SK-N-SH (cell line): ENCODE results near the gene BAHCC1. TPM values are rescaled to one million over a fixed set of nuclear protein-coding genes. Genes with fewer than 3 reads are reported as not detected.

Experiments used
- CTCF ChIA-PET: fragments of 300-600, 350-600 bp; formaldehyde crosslinking; extraction: SDS; loops from one replicate; lab custom pipeline; 2021; lab: Yijun Ruan, JAX
- POLR2A ChIA-PET: fragments of 350-600 bp; sonication (Branson Sonifier 250); formaldehyde crosslinking; extraction: SDS; loops from one replicate; lab custom pipeline; 2020; ENCODE audit warnings: antibody characterized with exemption, inconsistent platforms; lab: Yijun Ruan, JAX
- DNase-seq: peaks from one replicate; pipeline ENCODE4 v3.0.0; 2012
- H2AFZ ChIP-seq: fragments of 200-600 bp; sonication (generic); 2 replicates; pipeline ENCODE4 v1.8.1; 2016; ENCODE audit warnings: antibody characterized with exemption, mild to moderate bottlenecking, low read depth
- H3F3A ChIP-seq: fragments of 200-600 bp; sonication (generic); replicated peaks from 2 replicates; pipeline ENCODE3; 2016; ENCODE audit warnings: antibody characterized with exemption, mild to moderate bottlenecking; ENCODE audit not compliant: insufficient read depth
- H3K27ac ChIP-seq, 2 experiments: fragments of 200-500 bp in 1 of 2; fragments of 200-600 bp in 1 of 2; sonication (Bioruptor generic) in 1 of 2; sonication (generic), shearing (Covaris generic) in 1 of 2; 2 replicates each; pipeline versions ENCODE4 v1.5.1 to v1.6.1; 2014 to 2016; ENCODE audit warnings: low read depth in 2 of 2, inconsistent platforms in 1 of 2, low read length in 1 of 2, mild to moderate bottlenecking in 1 of 2, mixed read lengths in 1 of 2
- H3K27me3 ChIP-seq: fragments of 200-600 bp; sonication (generic), shearing (Covaris generic); 2 replicates; pipeline ENCODE4 v1.6.1; 2016; ENCODE audit warnings: mixed run types; ENCODE audit not compliant: insufficient read depth
- H3K36me3 ChIP-seq, 2 experiments: fragments of 200-500 bp in 1 of 2; fragments of 200-600 bp in 1 of 2; sonication (Bioruptor generic) in 1 of 2; sonication (generic) in 1 of 2; replicated peaks in 1 of 2; 2 replicates each; pipeline versions ENCODE3 to v1.5.1; 2014 to 2016; ENCODE audit warnings: low read length in 1 of 2, mild to moderate bottlenecking in 1 of 2; ENCODE audit not compliant: insufficient read depth in 2 of 2, control insufficient read depth in 1 of 2
- H3K4me1 ChIP-seq, 2 experiments: fragments of 200-500 bp in 1 of 2; fragments of 200-600 bp in 1 of 2; sonication (Bioruptor generic) in 1 of 2; sonication (generic), shearing (Covaris generic) in 1 of 2; 2 replicates each; pipeline versions ENCODE4 v1.5.1 to v1.6.1; 2014 to 2016; ENCODE audit warnings: low read depth in 1 of 2, low read length in 1 of 2, mixed run types in 1 of 2; ENCODE audit not compliant: insufficient read depth in 2 of 2, control insufficient read depth in 1 of 2
- H3K4me2 ChIP-seq: fragments of 200-600 bp; sonication (generic), shearing (Covaris generic); 2 replicates; pipeline ENCODE4 v1.6.1; 2017; ENCODE audit warnings: mixed run types
- H3K4me3 ChIP-seq, 2 experiments: fragments of 200-500 bp in 1 of 2; fragments of 200-600 bp in 1 of 2; sonication (Bioruptor generic) in 1 of 2; sonication (generic), shearing (Covaris generic) in 1 of 2; 2 replicates each; pipeline versions ENCODE4 v1.5.1 to v1.8.1; 2014 to 2016; ENCODE audit warnings: low read depth in 2 of 2, inconsistent platforms in 1 of 2, low read length in 1 of 2, mild to moderate bottlenecking in 1 of 2, mixed read lengths in 1 of 2, moderate library complexity in 1 of 2
- H3K79me2 ChIP-seq: fragments of 200-600 bp; sonication (generic); 2 replicates; pipeline ENCODE4 v1.8.1; 2017; ENCODE audit warnings: mild to moderate bottlenecking; ENCODE audit not compliant: insufficient read depth
- H3K9ac ChIP-seq: fragments of 200-600 bp; sonication (generic); 2 replicates; pipeline ENCODE4 v1.6.1; 2017; ENCODE audit warnings: mixed run types
- H3K9me2 ChIP-seq: fragments of 200-600 bp; sonication (generic); 2 replicates; pipeline ENCODE4 v1.6.1; 2017; ENCODE audit warnings: mixed run types
- H3K9me3 ChIP-seq: fragments of 200-600 bp; sonication (generic); 2 replicates; pipeline ENCODE4 v1.6.1; 2017; ENCODE audit warnings: mixed run types, mild to moderate bottlenecking, moderate library complexity
- H4K20me1 ChIP-seq: fragments of 200-600 bp; sonication (generic); 2 replicates; pipeline ENCODE4 v1.6.1; 2017; ENCODE audit warnings: mild to moderate bottlenecking, mixed run types; ENCODE audit not compliant: insufficient read depth
- CHD2 ChIP-seq: fragments of 150-350 bp; IDR thresholded peaks from 2 replicates; pipeline ENCODE4 v1.6.1; 2018; ENCODE audit warnings: low read length; ENCODE audit not compliant: partially characterized antibody
- EP300 ChIP-seq, 2 experiments: IDR thresholded peaks; 2 replicates each; pipeline versions ENCODE4 v1.4.0 to v1.6.1; 2012; ENCODE audit warnings: borderline replicate concordance in 1 of 2, low read depth in 1 of 2, low read length in 1 of 2
- GABPA ChIP-seq: IDR thresholded peaks from 2 replicates; pipeline ENCODE4 v1.4.0; 2012; ENCODE audit warnings: low read depth, mild to moderate bottlenecking
- GATA2 ChIP-seq: sonication (generic); formaldehyde crosslinking; IDR thresholded peaks from 2 replicates; pipeline ENCODE4 v1.5.0; 2020; ENCODE audit warnings: mild to moderate bottlenecking, missing genetic modification reagents
- MAX ChIP-seq: IDR thresholded peaks from 2 replicates; pipeline ENCODE4 v1.4.0; 2012; ENCODE audit warnings: low read depth
- MXI1 ChIP-seq: IDR thresholded peaks from 2 replicates; pipeline ENCODE4 v1.6.1; 2012; ENCODE audit warnings: mild to moderate bottlenecking, low read depth, low read length, improper control_type of control experiment
- NRF1 ChIP-seq: IDR thresholded peaks from 2 replicates; pipeline ENCODE4 v1.6.1; 2012; ENCODE audit warnings: low read depth, mild to moderate bottlenecking, low read length
- POLR2AphosphoS5 ChIP-seq: IDR thresholded peaks from 2 replicates; pipeline ENCODE4 v1.6.1; 2012; ENCODE audit warnings: low read depth, low read length
- RAD21 ChIP-seq: IDR thresholded peaks from 2 replicates; pipeline ENCODE4 v1.6.1; 2012; ENCODE audit warnings: mild to moderate bottlenecking, low read length
- RCOR1 ChIP-seq: fragments of 150-350 bp; IDR thresholded peaks from 2 replicates; pipeline ENCODE4 v1.6.1; 2017; ENCODE audit warnings: antibody characterized with exemption, low read length
- REST ChIP-seq: IDR thresholded peaks from 2 replicates; pipeline ENCODE4 v1.6.1; 2012; ENCODE audit warnings: mild to moderate bottlenecking, low read depth, low read length, moderate library complexity
- RFX5 ChIP-seq: IDR thresholded peaks from 2 replicates; pipeline ENCODE4 v1.6.1; 2012; ENCODE audit warnings: mild to moderate bottlenecking, improper control_type of control experiment, low read length
- RXRA ChIP-seq: IDR thresholded peaks from 2 replicates; pipeline ENCODE4 v1.4.0; 2012; ENCODE audit warnings: low read depth, mild to moderate bottlenecking, borderline replicate concordance
- SMC3 ChIP-seq: IDR thresholded peaks from 2 replicates; pipeline ENCODE4 v1.6.1; 2012; ENCODE audit warnings: low read depth, low read length, improper control_type of control experiment
- TCF12 ChIP-seq: IDR thresholded peaks from 2 replicates; pipeline ENCODE4 v1.4.0; 2012
- YY1 ChIP-seq: IDR thresholded peaks from 2 replicates; pipeline ENCODE4 v1.4.0; 2012; ENCODE audit warnings: low read depth, mild to moderate bottlenecking
- ZBTB33 ChIP-seq: IDR thresholded peaks from 2 replicates; pipeline ENCODE4 v1.4.0; 2012; ENCODE audit warnings: low read depth, borderline replicate concordance
- WGBS: methylation state at CpG from one replicate; pipeline ENCODE4 v1.1.6; 2017; ENCODE audit warnings: low lambda C conversion rate; 5-methylcytosine and 5-hydroxymethylcytosine counted together
- polyA plus RNA-seq, 3 experiments: library from polyadenylated mRNA; depleted of rRNA; stranded (reverse); fragments of >200 nt; gene quantifications; 2 replicates each; pipeline ENCODE4 v1.2.3, GENCODE V29; 2012

BAHCC1 gene
- polyA plus RNA-seq, 1 of the 3 experiments (the other 2 are of a cell fraction) = 6.4 TPM

GRCh38 chr17:81432941-81433340 is 37.7 kb downstream of the BAHCC1 start:
- H3K27ac ChIP-seq = no peak overlapping the region
- CTCF ChIA-PET = interaction anchor here (0.6 to 7.2 kb wide), 6 partner anchors 7 to 180 kb away, joined by 3 to 104 read pairs (median 26); partner anchors contain the start of gene BAHCC1
- no peak overlapping the region for H3K4me2 ChIP-seq
- no peak overlapping the region for H3K9ac ChIP-seq
- H3K4me1 ChIP-seq = peaks cover 20 to 64% of the 10 kb centered on the region in 2 experiments; a peak in 3 of 4 replicates
- no peaks in the 10 kb centered on the region for H3K9me3 ChIP-seq
- H3K27me3 ChIP-seq = no peaks in the 10 kb centered on the region
- peaks cover 45% of the 10 kb centered on the region for H4K20me1 ChIP-seq
- H3K9me2 ChIP-seq = no peaks in the 10 kb centered on the region
- H3K36me3 ChIP-seq = no peaks in the 10 kb centered on the region
- POLR2A ChIA-PET = no interaction called here
- WGBS = 62% methylated on average over 10 of the region's 10 CpGs
- no peak for DNase-seq
- no peak overlapping the region for H2AFZ ChIP-seq
- TF ChIP-seq CHD2 (no peak), RXRA (no peak), YY1 (no peak), RFX5 (no peak), ZBTB33 (no peak), TCF12 (no peak), SMC3 (no peak), MAX (no peak)
- no peaks in the 10 kb centered on the region for H3F3A ChIP-seq
- H3K4me3 ChIP-seq = no peak overlapping the region
- no peaks in the 10 kb centered on the region for H3K79me2 ChIP-seq

- H2AFZ ChIP-seq = no peak overlapping the region
- POLR2A ChIA-PET = no interaction called here
- H3K9me2 ChIP-seq = no peaks in the 10 kb centered on the region
- H3K27ac ChIP-seq = no peak overlapping the region
- DNase-seq = no peak
- peaks cover 13 to 62% of the 10 kb centered on the region in 2 experiments; a peak in 3 of 4 replicates for H3K4me1 ChIP-seq
- TF ChIP-seq MAX (no peak), GABPA (no peak)
- H4K20me1 ChIP-seq = peaks cover 44% of the 10 kb centered on the region
- no peak overlapping the region; the same call in 1 of the 2 replicates for H3K4me2 ChIP-seq
- H3K4me3 ChIP-seq = no peak overlapping the region
- CTCF ChIA-PET = interaction anchor here (1.5 kb wide), 1 partner anchor 51 kb away, joined by 5 read pairs; no protein-coding TSS in a partner anchor
- no peaks in the 10 kb centered on the region for H3K9me3 ChIP-seq
- no peaks in the 10 kb centered on the region for H3F3A ChIP-seq
- H3K79me2 ChIP-seq = no peaks in the 10 kb centered on the region
- no peaks in the 10 kb centered on the region for H3K36me3 ChIP-seq
- WGBS = 92% methylated on average over 15 of the region's 24 CpGs
- H3K27me3 ChIP-seq = no peaks in the 10 kb centered on the region
- H3K9ac ChIP-seq = no peak overlapping the region
Measured at GRCh38 chr17:81433656-81434055, 38.4 kb downstream of the BAHCC1 start.

- Histone ChIP-seq H3K9me3 (no peaks in the 10 kb centered on the region), H3K4me3 (no peak overlapping the region), H3K4me2 (no peak overlapping the region; the same call in 1 of the 2 replicates), H3K79me2 (no peaks in the 10 kb centered on the region), H3K4me1 (peaks cover 9 to 58% of the 10 kb centered on the region in 2 experiments; a peak in 3 of 4 replicates), H4K20me1 (peaks cover 40% of the 10 kb centered on the region), H3F3A (no peaks in the 10 kb centered on the region), H3K27ac (no peak overlapping the region), H3K36me3 (no peaks in the 10 kb centered on the region), H3K27me3 (no peaks in the 10 kb centered on the region), H3K9ac (no peak overlapping the region), H3K9me2 (no peaks in the 10 kb centered on the region), H2AFZ (no peak overlapping the region)
- WGBS = 78% methylated on average over 14 of the region's 15 CpGs
- POLR2A ChIA-PET = no interaction called here
- no peak for DNase-seq
- CTCF ChIA-PET = no interaction called here
- TF ChIP-seq SMC3 (no peak), RCOR1 (no peak), RFX5 (no peak), GATA2 (CRISPR knock-in tag) (no peak), REST (no peak), POLR2AphosphoS5 (no peak), RAD21 (no peak), MXI1 (no peak), NRF1 (no peak), EP300 (IDR thresholded peaks at IDR 0.05; ENCODE audit: borderline replicate concordance in 1 of 2, low read depth in 1 of 2, low read length in 1 of 2) (no peak)
Measured at GRCh38 chr17:81434072-81434471, 38.8 kb downstream of the BAHCC1 start.
